ENCODE measurements around the gene BMAL1. TPM values are rescaled to one million over a fixed set of nuclear protein-coding genes. Genes with fewer than 3 reads are reported as not detected.
"Not testable (repeated sequence)": the region's sequence is repeated elsewhere in the genome, so short reads cannot be mapped to it uniquely, and the experiment has no call there.

The BMAL1 gene
- total RNA-seq, 4 donors from 2014 or later: 57.8 to 143 (median 80.8) TPM

GRCh38 chr11:13429288-13429687, 151.7 kb downstream of the BMAL1 start:
- no peaks in the 10 kb centered on the region for H3K4me1 ChIP-seq
- no peak overlapping the region for H3K27ac ChIP-seq
- no peaks in the 10 kb centered on the region for H3K36me3 ChIP-seq
- TF ChIP-seq, protein P1, sequence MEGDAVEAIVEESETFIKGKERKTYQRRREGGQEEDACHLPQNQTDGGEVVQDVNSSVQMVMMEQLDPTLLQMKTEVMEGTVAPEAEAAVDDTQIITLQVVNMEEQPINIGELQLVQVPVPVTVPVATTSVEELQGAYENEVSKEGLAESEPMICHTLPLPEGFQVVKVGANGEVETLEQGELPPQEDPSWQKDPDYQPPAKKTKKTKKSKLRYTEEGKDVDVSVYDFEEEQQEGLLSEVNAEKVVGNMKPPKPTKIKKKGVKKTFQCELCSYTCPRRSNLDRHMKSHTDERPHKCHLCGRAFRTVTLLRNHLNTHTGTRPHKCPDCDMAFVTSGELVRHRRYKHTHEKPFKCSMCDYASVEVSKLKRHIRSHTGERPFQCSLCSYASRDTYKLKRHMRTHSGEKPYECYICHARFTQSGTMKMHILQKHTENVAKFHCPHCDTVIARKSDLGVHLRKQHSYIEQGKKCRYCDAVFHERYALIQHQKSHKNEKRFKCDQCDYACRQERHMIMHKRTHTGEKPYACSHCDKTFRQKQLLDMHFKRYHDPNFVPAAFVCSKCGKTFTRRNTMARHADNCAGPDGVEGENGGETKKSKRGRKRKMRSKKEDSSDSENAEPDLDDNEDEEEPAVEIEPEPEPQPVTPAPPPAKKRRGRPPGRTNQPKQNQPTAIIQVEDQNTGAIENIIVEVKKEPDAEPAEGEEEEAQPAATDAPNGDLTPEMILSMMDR (IDR thresholded peaks at IDR 0.05): no peak
- TF ChIP-seq POLR2AphosphoS5 (IDR thresholded peaks at IDR 0.05) (no peak), EP300 (IDR thresholded peaks at IDR 0.05) (no peak), POLR2A (IDR thresholded peaks at IDR 0.05) (no peak)
- DNase-seq (ENCODE audit: low spot score in 2 of 2): no peak
- no peaks in the 10 kb centered on the region for H3K27me3 ChIP-seq
- H3K9me3 ChIP-seq: peaks cover 4% of the 10 kb centered on the region
- H3K4me3 ChIP-seq: no peak overlapping the region
- WGBS: 45% methylated on average over 1 of the region's 1 CpG

- Histone ChIP-seq H3K36me3 (no peaks in the 10 kb centered on the region), H3K9me3 (peaks cover 4% of the 10 kb centered on the region), H3K27me3 (no peaks in the 10 kb centered on the region), H3K27ac (no peak overlapping the region), H3K4me1 (no peaks in the 10 kb centered on the region), H3K4me3 (no peak overlapping the region)
- 97% methylated on average over 3 of the region's 3 CpGs for WGBS
- DNase-seq (ENCODE audit: low spot score in 2 of 2): no peak
- TF ChIP-seq POLR2A (IDR thresholded peaks at IDR 0.05): no peak
- no peak for TF ChIP-seq EP300 (IDR thresholded peaks at IDR 0.05)
- TF ChIP-seq, protein P1 (IDR thresholded peaks at IDR 0.05): no peak
- no peak for TF ChIP-seq POLR2AphosphoS5 (IDR thresholded peaks at IDR 0.05)
Observed at GRCh38 chr11:13429836-13430235, 152.2 kb downstream of the BMAL1 start.

- 90% methylated on average over 2 of the region's 2 CpGs for WGBS
- no peak for TF ChIP-seq EP300 (IDR thresholded peaks at IDR 0.05)
- TF ChIP-seq, protein P1 (IDR thresholded peaks at IDR 0.05): no peak
- no peak for TF ChIP-seq POLR2A (IDR thresholded peaks at IDR 0.05)
- TF ChIP-seq POLR2AphosphoS5 (IDR thresholded peaks at IDR 0.05): no peak
- no peak overlapping the region for H3K4me3 ChIP-seq
- H3K27me3 ChIP-seq: no peaks in the 10 kb centered on the region
- peaks cover 4% of the 10 kb centered on the region for H3K9me3 ChIP-seq
- H3K27ac ChIP-seq: no peak overlapping the region
- DNase-seq (ENCODE audit: low spot score in 2 of 2): no peak
- no peaks in the 10 kb centered on the region for H3K4me1 ChIP-seq
- no peaks in the 10 kb centered on the region for H3K36me3 ChIP-seq
Observed at GRCh38 chr11:13433437-13433836, 155.8 kb downstream of the BMAL1 start.

DNA sequence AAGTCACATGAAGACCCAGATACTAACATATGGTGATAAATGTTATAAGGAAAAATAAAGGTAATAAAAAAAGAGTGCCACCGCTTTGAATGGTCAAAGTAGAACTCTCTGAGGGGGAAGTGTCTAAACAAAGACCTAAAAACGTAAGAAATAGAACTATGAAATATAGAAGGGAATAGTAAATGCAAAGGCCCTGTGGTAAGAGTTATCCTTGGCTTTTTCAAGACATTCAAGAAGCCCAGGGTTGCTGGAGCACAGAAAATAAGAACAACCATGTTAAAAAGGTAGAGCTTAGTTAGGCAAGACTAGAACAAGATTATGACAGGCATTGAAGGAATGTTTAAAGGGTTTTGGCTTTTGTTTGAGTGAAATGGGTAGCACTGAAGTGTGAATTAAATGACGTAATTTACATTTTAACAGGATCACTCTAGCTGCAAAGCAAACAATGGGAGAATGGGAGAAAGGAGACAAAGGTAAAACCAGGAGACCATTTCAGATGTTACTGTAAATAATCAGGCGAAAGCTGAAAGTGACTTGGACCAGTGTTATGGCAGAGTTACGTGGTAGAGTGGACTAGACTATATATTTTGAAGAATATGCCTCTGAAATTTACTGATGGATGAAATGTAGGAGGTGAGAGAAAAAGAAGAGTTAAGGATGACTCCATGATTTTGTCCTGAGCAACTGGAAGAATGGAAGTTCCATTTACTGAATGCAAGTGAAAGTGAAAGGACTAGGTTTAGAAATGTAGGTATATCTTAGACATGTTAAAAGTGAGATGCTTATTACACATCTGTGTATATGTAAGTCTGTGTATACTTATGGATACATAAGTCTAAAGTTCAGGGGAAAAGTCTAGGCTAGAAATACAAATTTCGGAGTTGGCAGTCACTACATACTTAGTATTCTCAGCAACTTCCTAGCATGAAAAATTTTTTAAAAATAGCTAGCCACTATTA, 156.9 kb downstream of the BMAL1 start:
- Histone ChIP-seq H3K4me1 (no peaks in the 10 kb centered on the region), H3K27ac (no peak overlapping the region), H3K27me3 (no peaks in the 10 kb centered on the region), H3K9me3 (no peaks in the 10 kb centered on the region), H3K4me3 (no peak overlapping the region), H3K36me3 (no peaks in the 10 kb centered on the region)
- TF ChIP-seq, protein P1 (IDR thresholded peaks at IDR 0.05): no peak
- no peak for TF ChIP-seq POLR2A (IDR thresholded peaks at IDR 0.05)
- no peak for TF ChIP-seq EP300 (IDR thresholded peaks at IDR 0.05)
- no peak for TF ChIP-seq POLR2AphosphoS5 (IDR thresholded peaks at IDR 0.05)
- no peak for DNase-seq (ENCODE audit: low spot score in 2 of 2)
- WGBS: 94% methylated on average over 6 of the region's 6 CpGs

- H3K27me3 ChIP-seq; H3K4me1 ChIP-seq; H3K27ac ChIP-seq; H3K36me3 ChIP-seq; DNase-seq (ENCODE audit: low spot score in 2 of 2); H3K9me3 ChIP-seq; H3K4me3 ChIP-seq: not testable (repeated sequence)
- 89% methylated on average over 7 of the region's 7 CpGs for WGBS
Observed at GRCh38 chr11:13436836-13437235, 159.2 kb downstream of the BMAL1 start.

Other genes starting within 250 kb of the BMAL1 start
- 10 to 100 TPM; 22.3 to 29.1 (median 25.7) TPM for gene BTBD10, start 185.4 kb downstream of the BMAL1 start, total RNA-seq
- not detected for gene PTH, start 218.2 kb downstream of the BMAL1 start, total RNA-seq

Measured in suprapubic skin (tissue), 4 donors.